Activated T-cell treated with anti-CD3 and anti-CD28 coated beads for 1 hour (primary cell): ENCODE data around the gene CADM1.

Source experiments
- DNase-seq: peaks from one replicate; pipeline ENCODE4 v3.0.0-alpha.2; 2020; ENCODE audit warnings: low read depth

Gene CADM1

DNA sequence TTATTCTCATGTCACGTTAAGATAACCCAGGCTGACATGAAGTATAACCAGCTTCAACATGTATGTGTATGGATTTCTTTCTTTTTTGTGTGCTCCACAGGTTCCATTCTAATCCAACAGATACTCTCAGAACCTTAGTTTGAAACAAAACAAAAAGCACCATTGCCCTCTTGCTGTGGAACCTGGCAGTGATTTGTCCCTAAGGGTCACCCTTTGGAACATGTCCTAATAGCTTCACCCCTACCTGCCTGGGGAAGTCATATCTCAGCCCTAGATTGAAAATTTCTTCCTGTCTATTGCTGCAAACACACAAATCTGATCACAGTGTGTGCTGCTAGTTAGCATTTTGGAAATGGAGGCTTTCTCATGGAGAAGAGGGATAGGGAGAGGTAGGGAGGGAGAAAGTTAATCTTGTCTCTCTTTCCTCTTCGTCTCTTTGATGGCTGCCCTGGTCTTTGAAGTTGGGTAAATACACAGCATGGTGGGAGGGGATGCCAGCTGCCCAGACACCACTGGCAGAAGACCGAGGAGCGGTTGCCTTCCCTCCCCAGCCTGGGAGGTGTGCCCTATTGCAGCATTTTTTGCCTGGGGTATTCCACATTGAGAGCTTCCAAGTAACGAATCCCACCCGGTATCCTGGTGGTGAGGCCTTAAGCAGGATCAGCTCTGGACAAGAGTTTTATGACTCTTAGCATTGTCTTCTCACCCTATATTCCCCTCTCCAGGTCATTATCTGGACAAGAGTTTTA, 11.6 kb upstream of the CADM1 start:
- DNase-seq: no peak

GRCh38 chr11:115506954-115507675, 2.9 kb upstream of the CADM1 start:
- no peak for DNase-seq

DNA sequence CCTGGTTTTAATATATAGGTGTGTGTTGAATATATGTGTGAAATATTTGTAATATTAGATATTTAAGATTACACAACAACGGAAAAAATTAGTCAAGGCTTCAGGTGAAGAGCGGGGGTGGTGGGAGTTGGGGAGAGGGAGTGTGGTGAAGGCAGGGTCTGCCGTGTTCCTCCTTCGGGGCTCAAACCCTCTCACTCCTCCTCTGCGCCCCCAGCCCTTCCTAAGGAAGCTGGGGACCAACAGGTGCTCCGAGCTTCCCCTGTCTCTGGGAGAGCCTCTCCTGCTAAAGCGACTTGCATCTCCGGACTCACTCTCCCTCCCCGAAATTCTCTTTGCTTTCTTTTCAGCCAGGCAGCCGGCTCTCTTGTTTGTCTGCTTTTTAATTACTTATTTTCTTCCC, 960 bp upstream of the CADM1 start:
- no peak for DNase-seq

- no peak for DNase-seq
Observed at GRCh38 chr11:115503886-115504275, 334 bp downstream of the CADM1 start.

- DNase-seq: no peak
Observed at GRCh38 chr11:115503083-115503885, 931 bp downstream of the CADM1 start.

DNA sequence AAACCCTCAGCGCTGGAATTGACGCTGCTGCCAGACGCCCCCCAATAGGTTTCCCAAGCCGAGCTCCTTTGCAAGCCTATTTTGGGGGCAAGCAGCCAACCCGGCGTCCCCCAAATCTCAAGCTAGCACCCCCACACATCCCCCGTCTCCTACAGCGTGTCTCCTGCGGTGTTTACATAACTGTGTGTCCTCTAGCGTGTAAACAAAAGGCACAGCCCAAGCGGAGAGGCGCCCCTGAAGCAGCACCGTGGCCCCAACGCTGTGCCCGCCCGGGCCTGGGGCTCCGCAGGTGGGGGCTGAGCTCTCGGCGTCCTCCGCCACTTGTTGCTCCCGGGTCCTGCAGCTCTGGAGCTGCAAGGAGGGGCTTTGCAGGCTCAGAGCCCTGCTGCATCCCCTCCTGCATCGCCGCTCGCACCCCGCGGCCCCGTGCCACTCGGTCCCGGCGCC, 1.6 kb downstream of the CADM1 start:
- no peak for DNase-seq

- no peak for DNase-seq
Observed at GRCh38 chr11:115501893-115502589, 2.2 kb downstream of the CADM1 start.

DNA sequence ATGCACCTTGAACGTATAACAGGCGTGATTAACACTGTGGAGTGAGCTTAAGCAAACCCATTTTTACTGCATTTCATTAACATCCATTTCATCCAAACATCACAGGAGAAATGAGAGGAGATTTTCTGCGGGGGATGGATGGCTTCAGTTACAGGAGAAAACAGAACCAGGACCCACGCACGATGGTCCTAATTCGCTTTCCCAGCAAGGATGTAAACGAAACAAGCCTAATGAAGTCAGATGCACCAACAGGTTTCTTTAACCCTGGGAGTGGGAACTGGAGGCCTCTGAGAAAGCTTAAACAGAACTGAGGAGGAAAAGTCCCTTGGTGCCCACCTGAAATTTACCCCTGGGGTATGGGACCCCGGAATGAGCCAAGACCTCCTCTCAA, 2.7 kb downstream of the CADM1 start:
- DNase-seq: no peak

DNA sequence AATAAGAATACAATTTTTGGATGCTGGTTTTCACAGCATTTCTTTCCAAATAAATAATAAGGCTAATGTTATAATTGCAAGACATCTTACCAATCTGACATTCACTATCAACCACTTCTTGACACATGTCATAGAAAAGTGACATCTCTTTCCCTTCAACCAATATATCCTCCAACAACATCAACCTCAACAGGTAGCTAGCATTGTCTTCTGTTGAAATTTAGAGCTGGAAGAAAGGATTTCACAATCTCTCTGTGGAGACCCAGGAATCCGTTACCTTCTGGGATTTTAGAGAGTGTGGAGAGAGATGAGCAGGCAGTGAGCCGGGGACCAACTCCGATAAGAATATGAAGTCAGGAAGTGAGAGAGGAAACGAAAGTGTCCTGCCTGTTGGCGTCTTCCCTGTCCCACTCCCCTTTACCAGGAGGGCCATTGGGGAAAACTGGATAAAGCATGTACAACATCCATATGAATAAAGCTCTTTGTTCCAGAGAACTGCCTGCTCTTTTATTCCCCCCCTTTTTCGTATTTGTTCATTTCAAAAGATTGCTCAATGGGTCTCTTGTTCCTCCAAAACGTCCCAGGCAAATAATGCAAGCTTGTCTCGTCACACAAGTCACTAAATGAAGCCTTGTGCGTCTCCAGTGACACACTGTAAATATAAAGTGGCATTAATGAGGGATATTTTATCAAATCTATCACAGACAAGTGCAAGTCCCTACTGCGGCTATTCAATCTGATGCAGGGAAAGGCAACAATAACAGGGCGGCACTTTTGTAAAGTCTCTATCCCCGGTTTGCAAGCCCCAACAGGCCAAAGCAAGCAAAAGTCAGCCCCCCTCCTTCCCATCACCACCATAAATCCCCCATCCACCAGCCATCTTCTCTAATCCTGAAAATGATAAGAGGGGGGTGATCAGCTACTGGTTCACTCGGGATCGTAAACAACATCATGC, 3.4 kb downstream of the CADM1 start:
- DNase-seq: no peak

DNA sequence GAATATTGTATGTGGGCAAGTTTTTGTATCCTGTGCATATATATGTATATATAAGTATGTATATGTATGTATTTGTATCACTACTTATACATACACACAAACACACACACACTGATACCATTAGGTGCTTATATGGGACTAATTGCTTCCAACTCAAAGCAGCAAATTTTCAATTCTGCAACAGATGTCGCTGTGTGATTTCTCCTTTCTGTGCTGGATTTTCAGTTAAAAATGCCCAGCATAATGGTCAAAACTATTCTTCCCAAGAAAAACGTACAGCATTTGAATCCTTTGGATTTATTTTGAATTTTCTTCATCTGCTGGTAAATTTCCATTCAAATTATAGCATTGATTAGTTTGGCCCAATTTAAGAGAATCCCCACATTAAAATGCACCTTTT, 4.3 kb downstream of the CADM1 start:
- DNase-seq: no peak

- no peak for DNase-seq
Observed at GRCh38 chr11:115499241-115499799, 4.9 kb downstream of the CADM1 start.

GRCh38 chr11:115498354-115498753, 5.9 kb downstream of the CADM1 start:
- DNase-seq: no peak

GRCh38 chr11:115497303-115497702, 6.9 kb downstream of the CADM1 start:
- DNase-seq: no peak

DNA sequence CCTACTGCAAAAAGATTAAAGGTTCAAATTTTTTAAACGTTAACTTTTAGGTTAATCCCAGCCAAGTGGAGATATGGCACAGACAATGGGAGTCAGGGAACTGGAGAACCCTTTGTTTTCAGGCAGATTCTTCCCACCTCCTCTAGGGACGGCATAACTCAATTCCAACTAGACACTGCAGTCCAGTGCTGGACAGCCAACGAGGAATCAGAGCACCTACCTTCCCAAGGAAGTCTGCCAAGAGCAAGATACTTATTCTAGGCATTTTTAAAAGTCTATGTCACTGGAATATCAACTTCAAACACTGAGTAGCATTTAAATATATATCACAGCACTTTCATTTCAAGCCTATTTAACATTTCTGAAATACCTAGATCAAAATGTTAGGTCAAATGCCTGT, 7.3 kb downstream of the CADM1 start:
- no peak for DNase-seq

DNA sequence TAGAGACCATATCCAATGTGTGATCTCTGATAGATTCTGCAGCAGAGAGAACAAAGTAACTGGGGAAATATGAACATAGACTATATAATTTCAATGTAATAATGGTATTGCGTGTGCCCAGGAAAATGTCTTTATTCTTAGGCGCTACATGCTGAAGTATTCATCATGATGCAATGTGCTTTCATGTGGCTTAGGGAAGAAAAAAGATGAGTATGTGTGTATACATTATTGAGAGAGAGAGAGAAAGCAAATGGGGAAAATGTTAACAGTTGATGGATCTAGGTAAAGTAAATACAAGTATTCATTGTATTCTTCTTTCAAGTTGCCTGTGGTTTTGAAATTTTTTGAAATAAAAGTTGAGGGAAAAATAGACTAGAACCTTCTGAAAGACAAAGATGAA, 10.3 kb downstream of the CADM1 start:
- no peak for DNase-seq

DNA sequence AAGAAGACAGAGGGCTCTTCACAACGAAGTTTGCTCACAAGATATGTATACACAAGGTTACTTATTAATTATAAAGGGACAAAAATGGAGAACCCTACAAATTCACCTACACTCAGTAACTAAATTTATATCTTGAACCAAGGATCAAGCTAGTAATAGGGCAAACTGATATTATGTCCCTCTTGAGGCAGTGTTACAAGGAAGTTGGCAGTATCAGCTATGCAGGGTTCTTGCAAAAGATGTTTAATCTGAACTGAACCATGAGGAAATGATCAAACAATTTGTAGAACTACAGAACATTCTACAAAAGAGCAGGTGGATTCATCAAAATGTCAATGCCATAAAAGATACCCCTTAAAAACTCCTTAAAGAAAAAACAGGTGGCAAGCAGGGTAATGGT, 10.7 kb downstream of the CADM1 start:
- no peak for DNase-seq

DNA sequence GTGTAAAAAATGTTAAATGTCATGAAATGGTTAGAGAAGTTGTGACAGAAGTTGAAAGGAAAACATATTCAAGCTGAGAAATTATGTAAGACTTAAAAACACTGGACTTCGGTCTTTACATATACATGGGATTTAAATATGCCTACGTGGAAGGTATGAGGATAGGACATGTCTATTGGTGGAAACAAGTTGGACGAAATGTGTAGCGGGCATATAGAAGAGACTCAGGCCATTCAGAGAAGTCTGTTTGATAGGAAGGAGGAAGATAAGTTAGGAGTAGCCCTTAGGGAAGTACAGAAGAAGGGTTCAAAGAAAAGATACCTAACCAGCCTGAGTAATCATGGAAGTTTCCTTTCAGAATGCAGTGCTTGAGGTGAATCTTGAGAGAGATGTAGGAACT, 14.7 kb downstream of the CADM1 start:
- no peak for DNase-seq

GRCh38 chr11:115488945-115489344, 15.3 kb downstream of the CADM1 start:
- DNase-seq: no peak

GRCh38 chr11:115481528-115481927, 22.7 kb downstream of the CADM1 start:
- no peak for DNase-seq

DNA sequence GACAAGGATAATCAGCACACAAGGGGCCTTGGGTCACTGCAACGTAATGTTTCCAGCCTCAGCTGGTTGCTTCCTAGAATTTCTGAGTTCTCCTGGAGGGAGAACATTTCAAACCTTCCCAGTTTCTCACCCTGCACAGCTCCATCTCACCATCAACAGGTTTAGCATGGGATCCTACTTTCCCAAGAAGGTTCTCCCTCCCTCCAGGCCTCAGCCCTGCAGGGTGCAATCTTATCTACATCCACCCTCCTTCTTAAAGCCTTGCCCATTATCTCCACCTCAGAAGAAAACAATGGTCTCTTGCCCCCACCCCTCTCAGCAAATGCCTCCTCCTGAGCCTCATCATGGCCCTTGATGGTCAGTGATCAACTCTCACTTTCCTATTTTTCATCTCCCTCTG, 23.6 kb downstream of the CADM1 start:
- no peak for DNase-seq

DNA sequence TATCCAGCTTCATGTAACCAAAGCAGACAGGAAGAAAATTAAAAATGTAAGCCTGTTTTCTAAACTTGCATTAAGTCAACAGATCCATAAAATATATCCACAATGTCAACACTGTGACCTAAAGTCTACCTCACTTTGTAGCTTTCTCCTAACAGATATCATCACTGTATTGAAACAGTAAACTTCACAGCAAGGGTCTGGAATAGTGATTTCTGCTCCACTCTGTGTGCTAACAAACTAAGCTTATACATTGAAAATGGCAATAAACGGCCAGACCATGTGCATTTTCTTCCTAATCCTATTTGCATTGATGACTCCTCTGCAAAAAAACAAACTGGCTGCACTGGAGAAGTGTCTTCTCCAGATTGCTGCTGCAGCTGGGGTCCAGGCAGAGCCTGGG, 26.8 kb downstream of the CADM1 start:
- DNase-seq: no peak
